Measurements from ENCODE around the gene PITPNC1.
"Not testable (repeated sequence)": the region's sequence is repeated elsewhere in the genome, so short reads cannot be mapped to it uniquely, and the experiment has no call there.

The PITPNC1 gene

DNA sequence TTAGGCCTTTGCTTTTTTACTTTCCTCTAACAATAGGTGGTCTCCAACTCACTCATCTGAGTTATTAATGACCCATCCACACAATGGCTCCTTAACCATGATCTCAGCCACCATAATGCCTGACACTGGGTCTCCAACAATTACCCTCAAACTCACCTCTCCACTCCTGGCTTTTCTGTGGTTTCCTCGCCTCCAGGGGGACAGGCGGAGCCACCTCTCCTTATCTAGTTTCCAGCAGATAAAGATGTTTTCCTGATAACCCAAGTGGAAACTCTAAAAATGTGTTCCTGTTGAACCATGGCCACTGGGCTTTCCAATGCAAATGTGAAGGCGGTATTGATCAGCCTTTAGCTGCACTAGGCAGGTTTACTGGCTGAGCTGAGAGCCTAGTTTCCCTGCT, 331.3 kb downstream of the PITPNC1 start:
- DNase-seq = no peak

DNA sequence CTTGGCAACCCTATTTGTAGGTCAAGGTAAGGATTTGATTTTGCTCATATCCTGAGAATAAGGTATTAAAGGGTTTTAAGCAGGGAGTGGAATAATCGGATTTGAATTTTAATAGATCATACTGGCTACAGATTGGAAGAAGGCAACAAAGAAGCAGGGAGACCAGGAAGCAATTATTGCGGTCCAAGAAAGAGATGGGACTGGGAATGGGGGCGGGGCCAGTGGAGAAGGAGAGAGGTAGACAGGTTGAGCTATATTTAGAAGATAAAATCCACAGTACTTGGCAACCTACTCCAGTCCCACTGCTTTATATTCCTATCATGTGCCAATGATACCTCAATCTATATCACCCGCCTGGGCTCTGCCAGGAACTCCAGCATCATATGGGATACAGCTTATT, 334.8 kb downstream of the PITPNC1 start:
- no peak for DNase-seq

DNA sequence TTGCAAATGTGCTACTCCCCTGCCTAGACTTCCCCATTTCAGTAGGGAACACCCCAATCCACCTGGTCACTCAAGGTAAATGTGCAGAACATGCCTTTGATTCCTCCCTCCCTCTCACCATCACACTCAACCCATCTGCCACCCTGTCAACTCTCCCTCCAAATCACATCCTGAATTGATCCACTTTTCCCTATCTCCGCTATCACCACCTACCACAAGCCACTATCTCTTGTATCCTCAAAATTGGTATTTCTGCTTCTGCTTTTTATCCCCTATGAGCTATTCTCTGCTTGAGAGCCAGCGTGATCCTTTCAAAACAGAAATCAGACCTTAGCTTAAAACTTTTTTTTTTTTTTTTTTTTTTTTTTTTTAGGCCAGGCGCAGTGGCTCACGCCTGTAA, 335.3 kb downstream of the PITPNC1 start:
- DNase-seq = no peak

DNA sequence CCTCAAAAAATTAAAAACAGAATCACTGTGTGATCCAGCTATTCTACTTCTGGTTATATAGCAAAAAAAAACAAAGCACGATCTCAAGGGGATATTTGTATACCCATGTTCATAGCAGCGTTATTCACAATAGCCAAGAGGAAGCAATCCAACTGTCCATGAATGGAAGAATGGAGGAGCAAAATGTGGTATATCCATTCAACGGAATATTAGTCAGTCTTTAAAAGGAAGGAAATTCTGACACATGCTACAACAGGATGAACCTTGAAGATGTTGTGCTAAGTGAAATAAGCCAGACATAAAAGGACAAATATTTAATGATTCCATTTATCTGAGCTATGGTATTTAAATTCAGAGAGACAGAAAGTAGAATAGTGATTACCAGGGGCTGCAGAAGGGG, 336.1 kb downstream of the PITPNC1 start:
- no peak for DNase-seq

DNA sequence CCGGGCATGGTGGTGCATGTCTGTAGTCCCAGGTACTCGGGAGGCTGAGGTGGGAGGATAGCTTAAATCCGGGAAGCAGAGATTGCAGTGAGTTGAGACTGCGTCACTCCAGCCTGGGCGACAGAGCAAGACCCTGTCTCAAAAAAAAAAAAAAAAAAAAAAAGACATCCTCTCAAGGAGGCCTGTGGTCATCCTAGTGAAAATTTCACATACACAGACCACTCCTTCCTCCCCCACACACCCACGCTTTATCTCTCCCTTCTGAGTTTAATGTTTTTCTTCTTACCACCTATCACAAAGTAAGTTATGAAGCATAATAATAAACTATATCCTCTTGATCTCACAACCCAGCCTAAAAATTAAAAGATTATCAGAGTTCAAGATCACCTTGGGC, 339.3 kb downstream of the PITPNC1 start:
- no peak for DNase-seq

DNA sequence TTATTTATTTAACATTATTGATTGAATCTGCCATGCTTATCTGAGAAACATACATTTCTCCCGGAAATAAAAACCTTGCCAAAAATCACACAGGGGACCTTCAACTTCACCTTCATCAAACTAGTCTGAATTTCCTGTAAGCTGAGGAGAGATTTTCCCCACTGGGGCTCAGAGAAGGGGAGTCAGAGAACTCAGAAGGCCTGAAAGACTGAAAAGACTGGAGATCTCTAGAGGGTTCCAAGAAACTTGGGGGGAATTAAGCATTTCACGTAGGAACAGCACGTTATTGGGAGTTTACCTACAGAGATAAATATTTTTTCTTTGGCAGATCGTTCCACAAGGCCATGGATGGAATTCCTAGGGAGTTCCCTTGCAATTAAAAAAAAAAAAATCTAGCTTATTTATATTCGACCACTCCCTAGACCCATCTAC, 340.1 kb downstream of the PITPNC1 start:
- DNase-seq = no peak

DNA sequence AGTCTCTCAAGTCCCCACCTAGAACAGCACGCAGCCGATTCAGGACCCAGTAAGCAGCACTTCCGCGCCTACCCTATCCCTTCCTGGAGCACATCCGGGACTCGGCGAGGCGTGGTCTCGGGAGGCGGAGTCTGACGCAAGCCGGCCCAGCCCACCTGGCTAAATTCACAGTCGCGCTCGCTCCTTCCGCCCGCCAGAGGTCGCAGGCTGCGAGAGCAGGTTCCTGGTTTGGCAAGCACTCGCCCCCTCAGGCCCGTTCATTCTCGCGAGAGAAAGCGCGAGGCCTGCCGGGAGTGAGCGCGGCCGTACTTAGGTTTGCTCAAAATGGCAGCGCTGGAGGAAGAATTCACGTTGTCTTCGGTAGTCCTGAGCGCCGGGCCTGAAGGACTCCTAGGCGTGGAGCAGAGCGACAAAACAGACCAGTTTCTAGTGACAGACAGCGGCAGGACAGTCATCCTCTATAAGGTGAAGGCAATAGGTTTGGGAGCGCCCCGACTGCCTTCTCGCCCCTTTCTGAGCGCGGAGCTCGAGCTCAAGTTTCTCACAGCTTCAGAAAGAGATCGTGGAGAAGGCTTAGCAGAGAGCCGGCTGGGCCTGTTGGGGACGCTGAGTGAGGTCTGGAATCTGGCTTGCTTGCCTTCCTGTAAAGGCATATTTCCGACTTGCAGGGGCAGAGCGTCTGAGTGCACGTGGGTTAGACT, 340.7 kb downstream of the PITPNC1 start, which contains the start of gene NOL11:
TSS of gene NOL11 (plus strand) at position 313 of the 701 bp plus-strand sequence. CDS start at position 325, 12 bp downstream.
- peak; percentile 98 for DNase-seq

DNA sequence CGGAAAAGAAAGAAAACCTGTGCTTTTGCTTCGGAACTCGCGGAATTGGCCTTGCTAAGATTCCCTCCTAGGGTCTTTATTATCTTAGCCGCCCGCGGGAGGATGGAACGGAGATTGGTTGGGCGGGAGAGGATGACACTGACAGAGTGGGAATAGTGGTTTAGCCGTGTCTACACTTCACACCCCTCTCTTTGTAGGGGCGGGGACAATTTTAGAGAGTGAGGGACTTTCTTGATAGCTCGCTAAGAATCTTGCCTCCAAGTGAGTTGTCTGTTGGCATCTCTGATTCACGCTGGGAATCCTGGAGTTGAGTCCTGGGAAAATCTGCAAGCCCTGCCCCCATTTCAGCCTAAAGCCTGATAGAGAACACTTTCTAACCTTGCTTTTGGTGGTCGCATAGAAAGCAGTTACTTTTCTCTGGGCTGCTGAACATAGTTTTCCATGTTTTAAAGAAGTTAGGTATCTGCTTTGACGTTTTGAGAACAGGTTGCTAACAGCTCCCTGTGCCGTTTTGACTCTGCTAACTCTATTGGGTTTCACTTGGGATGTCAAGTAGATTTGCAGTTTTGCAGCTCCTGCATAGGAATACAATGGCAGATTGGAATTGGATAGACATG, 341.4 kb downstream of the PITPNC1 start:
- peak; percentile 10 for DNase-seq

DNA sequence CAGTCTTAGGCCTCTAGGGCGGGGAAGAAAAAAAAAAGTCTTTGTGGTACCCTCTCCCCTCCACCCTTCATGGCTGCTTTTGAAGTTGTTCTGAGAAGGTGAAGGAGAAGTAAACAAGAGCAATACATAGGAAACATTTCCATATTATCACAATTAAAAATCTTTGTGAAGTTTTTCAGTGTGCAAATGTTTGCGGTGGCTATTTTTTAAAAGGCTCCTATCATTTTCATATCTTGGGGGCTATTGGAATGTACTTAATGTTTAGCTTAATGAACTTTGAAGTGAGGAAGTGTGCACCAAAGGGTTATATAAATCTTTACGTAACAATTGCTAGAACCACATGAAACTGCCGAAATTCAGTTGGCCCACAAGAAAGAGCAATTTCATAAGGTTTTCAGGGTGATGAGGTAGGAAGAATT, 348.3 kb downstream of the PITPNC1 start:
- DNase-seq = no peak

DNA sequence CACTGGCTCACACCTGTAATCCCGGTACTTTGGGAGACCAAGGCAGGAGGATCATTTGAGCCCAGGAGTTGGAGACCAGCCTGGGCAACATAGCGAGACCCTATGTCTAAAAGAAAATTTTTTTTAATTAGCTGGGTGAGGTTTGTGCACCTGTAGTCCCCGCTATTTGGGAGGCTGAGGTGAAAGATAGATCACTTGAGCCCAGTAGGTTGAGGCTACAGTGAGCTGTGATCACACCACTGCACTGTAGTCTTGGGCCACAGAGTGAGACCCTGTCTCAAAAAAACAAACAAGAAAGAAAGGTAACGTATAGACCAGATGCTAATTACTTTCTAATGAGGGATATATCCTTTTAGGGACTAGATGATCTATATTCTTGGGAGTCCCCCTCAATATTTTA, 348.7 kb downstream of the PITPNC1 start:
- DNase-seq = no peak

DNA sequence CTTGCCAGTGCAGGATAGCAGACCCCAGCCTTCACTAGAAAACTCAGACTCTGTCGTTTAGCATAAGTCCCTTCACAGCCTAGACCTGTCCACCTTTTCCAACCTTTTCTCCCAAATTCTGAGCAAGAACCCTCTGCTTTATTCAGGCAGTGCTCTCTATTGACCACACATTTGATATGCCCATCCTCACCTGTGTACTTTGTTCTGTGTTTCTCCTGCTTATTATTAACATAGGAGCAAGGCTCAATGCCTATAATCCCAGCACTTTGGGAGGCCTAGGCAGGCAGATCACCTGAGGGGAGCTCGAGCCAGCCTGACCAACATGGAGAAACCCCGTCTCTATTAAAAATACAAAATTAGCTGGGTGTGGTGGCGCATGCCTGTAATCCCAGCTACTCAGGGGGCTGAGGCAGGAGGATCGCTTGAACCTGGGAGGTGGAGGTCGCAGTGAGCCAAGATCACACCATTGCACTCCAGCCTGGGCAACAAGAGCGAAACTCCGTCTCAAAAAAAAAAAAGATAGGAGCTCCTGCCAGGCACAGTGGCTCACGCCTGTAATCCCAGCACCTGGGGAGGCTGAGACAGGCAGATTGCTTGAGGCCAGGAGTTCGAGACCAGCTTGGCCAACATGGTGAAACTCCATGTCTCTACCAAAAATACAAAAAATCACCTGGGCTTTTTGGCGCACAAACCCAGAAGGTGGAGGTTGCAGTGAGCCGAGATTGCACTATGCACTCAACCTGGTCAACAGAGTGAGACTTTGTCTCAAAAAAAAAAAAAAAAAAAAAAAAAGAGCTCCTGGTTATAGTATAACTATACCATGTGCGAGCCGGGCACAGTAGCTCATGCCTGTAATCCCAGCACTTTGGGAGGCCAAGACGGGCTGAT, 350.3 kb downstream of the PITPNC1 start:
- not testable (repeated sequence) for DNase-seq

DNA sequence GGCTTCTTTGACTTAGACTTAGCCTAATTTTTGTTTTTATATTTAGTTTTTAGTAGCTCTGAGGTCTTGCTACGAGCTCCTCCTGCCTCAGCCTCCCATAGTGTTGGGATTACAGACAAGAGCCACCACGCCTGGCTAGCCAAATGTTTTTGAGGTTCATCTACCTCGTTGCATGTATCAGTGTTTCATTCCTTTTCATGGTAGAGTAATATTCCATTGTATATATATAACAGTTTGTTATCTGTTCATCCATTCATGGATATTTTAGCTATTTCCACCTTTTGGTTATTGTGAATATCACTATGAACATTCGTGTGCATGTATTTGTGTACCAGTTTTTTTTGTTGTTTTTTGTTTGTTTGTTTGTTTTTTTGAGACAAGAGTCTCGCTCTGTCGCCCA, 352.8 kb downstream of the PITPNC1 start:
- no peak for DNase-seq

DNA sequence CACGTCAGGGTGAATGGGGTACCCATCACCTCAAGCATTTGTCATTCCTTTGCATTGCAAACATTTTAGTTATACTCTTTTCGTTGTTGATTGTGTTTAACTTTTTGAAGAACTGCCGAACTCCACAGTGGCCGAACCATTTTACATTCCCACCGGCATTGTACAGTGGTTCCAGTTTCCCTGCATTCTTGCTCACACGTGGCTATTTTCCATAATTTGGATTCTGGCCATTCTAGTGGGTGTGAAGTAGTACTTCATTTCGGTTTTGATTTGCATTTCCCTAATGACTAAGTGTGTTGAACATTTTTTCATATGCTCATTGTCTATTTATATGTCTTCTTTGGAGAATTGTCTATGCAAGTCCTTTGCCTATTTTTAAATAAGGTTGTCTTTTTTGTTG, 353.6 kb downstream of the PITPNC1 start:
- no peak for DNase-seq

DNA sequence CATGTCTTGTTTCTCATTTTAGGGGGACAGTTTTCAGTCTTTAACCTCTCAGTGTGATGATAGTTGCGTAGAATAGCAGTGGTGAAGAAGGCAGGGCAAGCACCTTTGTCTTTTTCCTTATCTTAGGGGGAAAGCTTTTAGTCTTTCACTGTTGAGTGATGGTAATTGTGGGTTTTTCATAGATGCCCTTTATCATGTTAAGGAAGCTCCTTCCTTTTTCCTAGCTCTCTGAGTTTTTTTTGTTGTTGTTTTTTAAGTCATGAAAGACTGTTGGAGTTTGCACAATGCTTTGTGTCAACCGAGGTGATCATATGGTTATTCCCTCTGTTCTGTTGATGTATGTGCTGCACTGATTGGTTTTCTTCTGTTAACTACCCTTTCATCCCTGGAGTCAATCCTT, 356.4 kb downstream of the PITPNC1 start:
- DNase-seq = no peak

DNA sequence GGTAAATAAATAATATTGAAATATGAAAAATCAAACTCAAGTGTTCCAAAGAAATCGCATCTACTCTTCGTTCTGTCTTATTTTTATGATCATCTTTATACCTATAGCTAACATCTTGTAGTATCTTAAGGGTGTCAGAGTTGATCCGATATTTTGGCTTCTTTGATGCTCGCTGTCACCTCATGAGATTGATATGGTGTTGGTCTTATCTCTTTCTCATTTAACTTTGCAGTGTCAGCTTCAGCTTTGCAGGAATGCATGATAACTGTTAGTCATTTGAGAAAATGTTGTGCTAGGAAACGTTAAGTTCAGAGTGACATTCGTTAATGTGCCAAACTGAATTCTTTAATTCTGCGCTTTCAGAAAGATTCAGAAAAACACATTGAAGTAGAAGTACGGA, 360.1 kb downstream of the PITPNC1 start:
- no peak for DNase-seq

DNA sequence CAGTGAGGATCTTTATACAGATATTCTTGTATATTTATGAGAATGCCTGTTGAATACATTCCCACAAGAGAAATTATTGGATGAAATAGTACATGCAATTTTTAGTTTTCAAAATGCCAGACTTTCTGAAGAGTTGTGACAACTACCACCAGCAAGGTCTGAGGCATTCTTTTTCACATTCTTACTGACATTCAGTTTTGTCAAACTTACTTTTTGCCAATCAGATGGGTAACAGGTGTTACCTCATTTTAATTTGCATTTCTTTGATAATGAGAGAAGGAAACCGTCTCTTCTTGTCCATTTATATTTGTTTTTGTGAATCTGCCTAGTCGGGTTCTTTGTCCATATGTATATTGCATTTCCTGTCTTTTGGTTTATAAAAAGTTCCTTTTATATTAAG, 364.9 kb downstream of the PITPNC1 start:
- DNase-seq = no peak

Measured in NK-92 treated with Interleukin-12 subunit alpha and Interleukin-12 subunit beta, amount 100 ng/mL, for 24 hours (cell line).